Effector memory CD4-positive, alpha-beta T cell (primary cell): Measurements from ENCODE around the gene ACSS1.

Source experiments
- DNase-seq, 3 donors: peaks; one replicate each; pipeline ENCODE4 v3.0.0-alpha.2; 2020
- H3K27ac ChIP-seq: 2 replicates; pipeline ENCODE4 v1.7.0; 2013; ENCODE audit warnings: mild to moderate bottlenecking, low read length, moderate library complexity; ENCODE audit not compliant: insufficient read depth, poor library complexity, severe bottlenecking
- H3K27me3 ChIP-seq: replicated peaks from 2 replicates; pipeline ENCODE4 v1.7.0; 2013; ENCODE audit warnings: mild to moderate bottlenecking, low read length; ENCODE audit not compliant: insufficient read depth, control insufficient read depth, poor library complexity, severe bottlenecking
- H3K36me3 ChIP-seq: 2 replicates; pipeline ENCODE4 v1.7.0; 2013; ENCODE audit warnings: mild to moderate bottlenecking, low read length, moderate library complexity; ENCODE audit not compliant: control insufficient read depth, insufficient read depth
- H3K4me1 ChIP-seq: 2 replicates; pipeline ENCODE4 v1.7.0; 2013; ENCODE audit warnings: low read length, mild to moderate bottlenecking; ENCODE audit not compliant: control insufficient read depth, insufficient read depth, poor library complexity, severe bottlenecking
- H3K4me3 ChIP-seq: 2 replicates; pipeline ENCODE4 v1.7.0; 2013; ENCODE audit warnings: low read length, low read depth, mild to moderate bottlenecking; ENCODE audit not compliant: insufficient read depth, poor library complexity, severe bottlenecking
- H3K9me3 ChIP-seq: 2 replicates; pipeline ENCODE4 v1.7.0; 2013; ENCODE audit warnings: mild to moderate bottlenecking, low read length, moderate library complexity; ENCODE audit not compliant: control insufficient read depth

ACSS1 gene

GRCh38 chr20:25020901-25021301, 37.0 kb downstream of the ACSS1 start:
- no peak overlapping the region for H3K4me3 ChIP-seq
- no peaks in the 10 kb centered on the region for H3K9me3 ChIP-seq
- no peaks in the 10 kb centered on the region for H3K27me3 ChIP-seq
- H3K36me3 ChIP-seq = peaks cover 33% of the 10 kb centered on the region
- no peak for DNase-seq
- H3K4me1 ChIP-seq = no peaks in the 10 kb centered on the region
- H3K27ac ChIP-seq = no peak overlapping the region

- Histone ChIP-seq H3K27ac (no peak overlapping the region), H3K9me3 (no peaks in the 10 kb centered on the region), H3K36me3 (peaks cover 37% of the 10 kb centered on the region)
Measured at GRCh38 chr20:25020345-25020744, 37.6 kb downstream of the ACSS1 start.

GRCh38 chr20:25019381-25020155, 38.4 kb downstream of the ACSS1 start:
- Histone ChIP-seq H3K27ac (no peak overlapping the region), H3K9me3 (no peaks in the 10 kb centered on the region), H3K27me3 (no peaks in the 10 kb centered on the region), H3K36me3 (peaks cover 42% of the 10 kb centered on the region), H3K4me3 (no peak overlapping the region), H3K4me1 (no peaks in the 10 kb centered on the region)
- no peak for DNase-seq

More at GRCh38 chr20:25020345-25020744, 37.6 kb downstream of the ACSS1 start:
- H3K27me3 ChIP-seq = no peaks in the 10 kb centered on the region
- DNase-seq = no peak
- no peak overlapping the region for H3K4me3 ChIP-seq
- no peaks in the 10 kb centered on the region for H3K4me1 ChIP-seq

- no peak for DNase-seq
- Histone ChIP-seq H3K4me1 (no peaks in the 10 kb centered on the region), H3K36me3 (peaks cover 46% of the 10 kb centered on the region), H3K27ac (no peak overlapping the region), H3K27me3 (no peaks in the 10 kb centered on the region), H3K4me3 (no peak overlapping the region), H3K9me3 (no peaks in the 10 kb centered on the region)
Measured at GRCh38 chr20:25018841-25019240, 39.1 kb downstream of the ACSS1 start.

- H3K27me3 ChIP-seq = no peaks in the 10 kb centered on the region
- H3K36me3 ChIP-seq = peaks cover 46% of the 10 kb centered on the region
- H3K27ac ChIP-seq = no peak overlapping the region
- DNase-seq = no peak
- H3K4me3 ChIP-seq = no peak overlapping the region
- no peaks in the 10 kb centered on the region for H3K9me3 ChIP-seq
- no peaks in the 10 kb centered on the region for H3K4me1 ChIP-seq
Measured at GRCh38 chr20:25018425-25018824, 39.5 kb downstream of the ACSS1 start.

- H3K27ac ChIP-seq = no peak overlapping the region
- no peak for DNase-seq
- no peaks in the 10 kb centered on the region for H3K4me1 ChIP-seq
- H3K36me3 ChIP-seq = peaks cover 55% of the 10 kb centered on the region
- H3K4me3 ChIP-seq = no peak overlapping the region
- no peaks in the 10 kb centered on the region for H3K9me3 ChIP-seq
- no peaks in the 10 kb centered on the region for H3K27me3 ChIP-seq
Measured at GRCh38 chr20:25017257-25017803, 40.6 kb downstream of the ACSS1 start.

- Histone ChIP-seq H3K27me3 (no peaks in the 10 kb centered on the region), H3K9me3 (no peaks in the 10 kb centered on the region), H3K36me3 (peaks cover 60% of the 10 kb centered on the region), H3K27ac (no peak overlapping the region), H3K4me1 (no peaks in the 10 kb centered on the region), H3K4me3 (no peak overlapping the region)
- DNase-seq = no peak
Measured at GRCh38 chr20:25016471-25016870, 41.5 kb downstream of the ACSS1 start.

- Histone ChIP-seq H3K36me3 (peaks cover 61% of the 10 kb centered on the region), H3K27me3 (no peaks in the 10 kb centered on the region), H3K4me1 (no peaks in the 10 kb centered on the region), H3K27ac (no peak overlapping the region), H3K4me3 (no peak overlapping the region), H3K9me3 (no peaks in the 10 kb centered on the region)
- no peak for DNase-seq
Measured at GRCh38 chr20:25015986-25016385, 42.0 kb downstream of the ACSS1 start.

GRCh38 chr20:25014816-25015215, 43.1 kb downstream of the ACSS1 start:
- DNase-seq = no peak
- Histone ChIP-seq H3K9me3 (no peaks in the 10 kb centered on the region), H3K4me3 (no peak overlapping the region), H3K36me3 (peaks cover 62% of the 10 kb centered on the region), H3K27ac (no peak overlapping the region), H3K4me1 (no peaks in the 10 kb centered on the region), H3K27me3 (no peaks in the 10 kb centered on the region)

GRCh38 chr20:25013478-25014380, 44.2 kb downstream of the ACSS1 start:
- no peaks in the 10 kb centered on the region for H3K9me3 ChIP-seq
- H3K36me3 ChIP-seq = peaks cover 66% of the 10 kb centered on the region
- H3K4me1 ChIP-seq = no peaks in the 10 kb centered on the region
- H3K4me3 ChIP-seq = no peak overlapping the region
- H3K27ac ChIP-seq = no peak overlapping the region
- no peaks in the 10 kb centered on the region for H3K27me3 ChIP-seq
- DNase-seq = no peak
